ENCODE data around the gene PARP16.

GRCh38 chr15:65266469-65266868, 20.2 kb downstream of the PARP16 start:
- TF ChIP-seq CTCF (IDR thresholded peaks at IDR 0.05) = no peak
- TF ChIP-seq POLR2A (IDR thresholded peaks at IDR 0.05) = no peak

Measured in testis (tissue), 2 donors.